ENCODE data around the gene PHF21A. TPM values are rescaled to one million over a fixed set of nuclear protein-coding genes. Genes with fewer than 3 reads are reported as not detected.
A peak's percentile ranks its signal among the peaks of the same experiment; 100 is the strongest.

The PHF21A gene
- total RNA-seq, 1 experiment from 2014 or later: 8.2 TPM

DNA sequence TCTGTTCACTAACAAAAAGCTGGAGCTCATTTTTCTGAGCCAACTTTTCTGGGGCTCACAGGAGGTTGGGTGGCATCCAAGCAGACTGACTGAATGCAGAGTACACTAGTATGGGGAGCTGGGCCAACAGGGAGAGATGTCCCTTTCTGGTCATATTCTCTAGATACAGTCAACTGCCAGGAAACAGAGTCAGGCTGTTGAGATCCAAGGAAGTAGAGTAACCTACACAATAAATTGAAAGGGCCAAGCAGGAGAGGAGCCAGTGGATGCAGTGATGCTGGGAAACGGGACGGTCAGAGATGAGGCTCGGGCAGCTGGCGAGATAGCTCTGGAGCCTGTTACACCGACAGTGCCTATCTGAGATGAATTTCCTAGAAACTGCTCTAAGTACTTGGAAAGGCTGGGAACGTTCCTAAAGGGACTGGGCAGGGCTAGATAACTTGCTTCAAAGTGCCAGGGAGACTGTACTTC lies 127.7 kb downstream of the PHF21A start:
- no peak overlapping the region for H3K27ac ChIP-seq (ENCODE audit: low read length)
- ChIA-PET POLR2A (ENCODE audit: unreplicated experiment) (no interaction called here), CTCF (no interaction called here)
- H3K79me2 ChIP-seq (ENCODE audit: low read length): no peaks in the 10 kb centered on the region
- H3K4me3 ChIP-seq (ENCODE audit: low read length): no peak overlapping the region
- intact Hi-C loops (cut with micrococcal nuclease): no loop called here
- no peak overlapping the region for H2AFZ ChIP-seq (ENCODE audit: low read length)
- H3K36me3 ChIP-seq (ENCODE audit: low read depth, low read length): no peaks in the 10 kb centered on the region
- no peaks in the 10 kb centered on the region for H3F3A ChIP-seq (ENCODE audit: low read length, unreplicated experiment)
- BruUV-seq (replicated peaks): no TSS peak
- no peaks in the 10 kb centered on the region for H3K9me3 ChIP-seq (ENCODE audit: low read length)
- TF ChIP-seq EZH2phosphoT487 (IDR thresholded peaks at IDR 0.05; ENCODE audit: borderline replicate concordance, low read length): no peak
- TF ChIP-seq, protein P1, sequence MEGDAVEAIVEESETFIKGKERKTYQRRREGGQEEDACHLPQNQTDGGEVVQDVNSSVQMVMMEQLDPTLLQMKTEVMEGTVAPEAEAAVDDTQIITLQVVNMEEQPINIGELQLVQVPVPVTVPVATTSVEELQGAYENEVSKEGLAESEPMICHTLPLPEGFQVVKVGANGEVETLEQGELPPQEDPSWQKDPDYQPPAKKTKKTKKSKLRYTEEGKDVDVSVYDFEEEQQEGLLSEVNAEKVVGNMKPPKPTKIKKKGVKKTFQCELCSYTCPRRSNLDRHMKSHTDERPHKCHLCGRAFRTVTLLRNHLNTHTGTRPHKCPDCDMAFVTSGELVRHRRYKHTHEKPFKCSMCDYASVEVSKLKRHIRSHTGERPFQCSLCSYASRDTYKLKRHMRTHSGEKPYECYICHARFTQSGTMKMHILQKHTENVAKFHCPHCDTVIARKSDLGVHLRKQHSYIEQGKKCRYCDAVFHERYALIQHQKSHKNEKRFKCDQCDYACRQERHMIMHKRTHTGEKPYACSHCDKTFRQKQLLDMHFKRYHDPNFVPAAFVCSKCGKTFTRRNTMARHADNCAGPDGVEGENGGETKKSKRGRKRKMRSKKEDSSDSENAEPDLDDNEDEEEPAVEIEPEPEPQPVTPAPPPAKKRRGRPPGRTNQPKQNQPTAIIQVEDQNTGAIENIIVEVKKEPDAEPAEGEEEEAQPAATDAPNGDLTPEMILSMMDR (conservative IDR thresholded peaks at IDR 0.05; ENCODE audit: low read depth, low read length): no peak
- TF ChIP-seq EZH2 (IDR thresholded peaks at IDR 0.05; ENCODE audit: low read length, unreplicated experiment): no peak
- H3K27me3 ChIP-seq (ENCODE audit: low read length): no peaks in the 10 kb centered on the region
- no peak for DNase-seq
- no peaks in the 10 kb centered on the region for H4K20me1 ChIP-seq (ENCODE audit: low read length)
- H3K9me2 ChIP-seq (replicated peaks; ENCODE audit: low read length): no peaks in the 10 kb centered on the region
- ATAC-seq: peak; percentile 24
- H3K9ac ChIP-seq (ENCODE audit: low read length): no peak overlapping the region
- no peaks in the 10 kb centered on the region for H3K4me1 ChIP-seq (ENCODE audit: insufficient read depth, low read length)
- no peak overlapping the region for H3K4me2 ChIP-seq (ENCODE audit: low read length)

DNA sequence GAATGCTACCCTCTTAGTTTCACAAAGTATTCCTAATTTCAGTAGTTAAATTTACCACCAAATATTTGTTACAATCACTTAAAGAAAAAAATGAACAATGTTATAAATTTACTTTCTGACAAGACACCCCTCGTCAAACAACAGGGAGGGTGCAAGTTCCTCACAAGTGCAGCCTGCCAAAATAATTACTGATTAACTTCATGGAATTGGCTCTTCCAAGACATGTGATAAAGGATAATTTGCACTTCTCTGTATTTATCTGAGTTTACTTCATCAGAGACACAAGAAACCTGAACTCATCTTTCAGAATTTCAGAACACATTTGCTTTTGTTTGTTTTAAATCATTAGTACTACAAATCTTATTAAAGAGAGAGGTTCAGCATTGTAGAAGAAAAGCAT lies 132.3 kb downstream of the PHF21A start:
- H3K9me2 ChIP-seq (replicated peaks; ENCODE audit: low read length): no peaks in the 10 kb centered on the region
- intact Hi-C loops (cut with micrococcal nuclease): no loop called here
- no peak overlapping the region for H2AFZ ChIP-seq (ENCODE audit: low read length)
- no peak overlapping the region for H3K4me2 ChIP-seq (ENCODE audit: low read length)
- ChIA-PET POLR2A (ENCODE audit: unreplicated experiment) (no interaction called here), CTCF (no interaction called here)
- no peaks in the 10 kb centered on the region for H3K79me2 ChIP-seq (ENCODE audit: low read length)
- no peak overlapping the region for H3K9ac ChIP-seq (ENCODE audit: low read length)
- TF ChIP-seq EZH2 (IDR thresholded peaks at IDR 0.05; ENCODE audit: low read length, unreplicated experiment) (no peak), EZH2phosphoT487 (IDR thresholded peaks at IDR 0.05; ENCODE audit: borderline replicate concordance, low read length) (no peak)
- TF ChIP-seq, protein P1 (conservative IDR thresholded peaks at IDR 0.05; ENCODE audit: low read depth, low read length): no peak
- H3K4me3 ChIP-seq (ENCODE audit: low read length): no peak overlapping the region
- DNase-seq (no peak), ATAC-seq (no peak)
- no peaks in the 10 kb centered on the region for H3K27me3 ChIP-seq (ENCODE audit: low read length)
- no peaks in the 10 kb centered on the region for H3K9me3 ChIP-seq (ENCODE audit: low read length)
- no peaks in the 10 kb centered on the region for H4K20me1 ChIP-seq (ENCODE audit: low read length)
- no peaks in the 10 kb centered on the region for H3K36me3 ChIP-seq (ENCODE audit: low read depth, low read length)
- no TSS peak for BruUV-seq (replicated peaks)
- no peaks in the 10 kb centered on the region for H3F3A ChIP-seq (ENCODE audit: low read length, unreplicated experiment)
- no peak overlapping the region for H3K27ac ChIP-seq (ENCODE audit: low read length)
- H3K4me1 ChIP-seq (ENCODE audit: insufficient read depth, low read length): no peaks in the 10 kb centered on the region

DNA sequence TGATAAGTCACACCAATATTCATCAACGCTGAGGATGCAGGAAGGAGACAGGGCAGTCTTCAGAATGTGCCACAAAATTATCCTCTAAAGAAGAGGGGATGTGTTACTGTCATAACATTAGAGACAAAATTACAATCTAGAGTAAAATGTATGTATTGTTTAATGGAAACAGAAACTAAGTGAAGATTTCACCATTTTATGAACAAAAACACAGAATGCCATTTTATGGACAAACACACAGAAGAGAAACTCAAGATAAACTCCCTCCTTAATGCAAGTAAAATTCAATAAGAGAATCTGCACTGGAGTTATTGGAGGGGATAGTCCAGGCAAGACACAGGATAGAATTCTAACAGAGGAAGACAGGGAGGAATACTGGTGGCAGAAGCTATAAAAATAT lies 136.0 kb downstream of the PHF21A start:
- Histone ChIP-seq H3K9me2 (replicated peaks; ENCODE audit: low read length) (no peaks in the 10 kb centered on the region), H3K27me3 (ENCODE audit: low read length) (no peaks in the 10 kb centered on the region), H3K4me3 (ENCODE audit: low read length) (no peak overlapping the region), H3K4me1 (ENCODE audit: insufficient read depth, low read length) (0 out of 2 replicates have a peak, but pooled peaks cover 4% of the 10 kb centered on the region), H3K36me3 (ENCODE audit: low read depth, low read length) (no peaks in the 10 kb centered on the region), H4K20me1 (ENCODE audit: low read length) (no peaks in the 10 kb centered on the region), H2AFZ (ENCODE audit: low read length) (no peak overlapping the region), H3K9me3 (ENCODE audit: low read length) (no peaks in the 10 kb centered on the region), H3K4me2 (ENCODE audit: low read length) (no peak overlapping the region), H3K9ac (ENCODE audit: low read length) (no peak overlapping the region), H3F3A (ENCODE audit: low read length, unreplicated experiment) (no peaks in the 10 kb centered on the region), H3K27ac (ENCODE audit: low read length) (no peak overlapping the region), H3K79me2 (ENCODE audit: low read length) (no peaks in the 10 kb centered on the region)
- no TSS peak for BruUV-seq (replicated peaks)
- ChIA-PET CTCF (no interaction called here), POLR2A (ENCODE audit: unreplicated experiment) (interaction anchor here (0.6 kb wide), 1 partner anchor 23 kb away, joined by 3 read pairs; no protein-coding TSS in a partner anchor)
- TF ChIP-seq EZH2phosphoT487 (IDR thresholded peaks at IDR 0.05; ENCODE audit: borderline replicate concordance, low read length) (no peak), EZH2 (IDR thresholded peaks at IDR 0.05; ENCODE audit: low read length, unreplicated experiment) (no peak)
- TF ChIP-seq, protein P1 (conservative IDR thresholded peaks at IDR 0.05; ENCODE audit: low read depth, low read length): no peak
- intact Hi-C loops (cut with micrococcal nuclease): no loop called here
- ATAC-seq: no peak
- DNase-seq: no peak
